NCI-H2171 (cell line): Measurements from ENCODE around the gene MTRFR.
"Not testable (repeated sequence)": the region's sequence is repeated elsewhere in the genome, so short reads cannot be mapped to it uniquely, and the experiment has no call there.

Experiments used
- DNase-seq: peaks from one replicate; lab custom pipeline; 2025; lab: John Stamatoyannopoulos, UW

MTRFR gene

DNA sequence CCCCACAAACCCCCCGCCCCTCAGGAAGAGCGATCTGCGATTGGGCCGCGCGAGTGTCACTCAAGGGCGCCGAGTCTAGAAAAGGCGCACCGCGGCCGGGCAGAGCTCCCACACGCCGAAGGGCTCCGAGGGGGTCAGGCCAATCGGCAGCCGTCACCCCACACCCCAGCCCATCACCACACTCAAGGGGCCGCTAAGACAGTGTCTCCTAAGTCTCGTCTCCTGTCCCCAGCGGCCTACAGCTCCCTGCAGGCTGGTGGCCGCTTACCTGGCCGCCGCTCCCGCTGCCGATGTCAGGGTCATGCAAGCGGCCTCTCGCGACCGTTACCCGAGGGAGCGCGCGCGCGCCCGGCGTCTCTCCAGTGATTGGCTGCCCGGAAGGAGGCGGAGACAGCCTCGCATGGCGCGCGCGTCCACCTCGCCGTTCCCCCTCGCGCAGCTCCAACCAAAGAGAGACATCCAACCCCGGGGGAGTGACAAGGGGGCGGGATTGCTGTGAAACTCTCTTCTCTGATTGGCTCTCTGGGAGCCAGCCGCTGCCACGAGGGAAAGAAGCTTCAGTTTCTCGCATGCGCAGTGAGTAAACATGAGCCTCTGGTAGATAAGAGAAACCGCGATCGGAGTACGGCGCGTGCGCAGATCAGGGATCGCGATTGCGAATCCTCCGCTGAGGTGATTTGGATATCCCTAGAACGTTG is at the start of gene MTRFR, which contains the start of gene MPHOSPH9:
Gene MTRFR, plus strand, starts transcription at position 630 of the 698 bp plus-strand sequence. CDS start 20,239 bp downstream, outside the sequence.
Gene MPHOSPH9, minus strand, starts transcription at position 335 of the 698 bp plus-strand sequence. CDS start 2,777 bp downstream, outside the sequence.
- peak; percentile 98 for DNase-seq

DNA sequence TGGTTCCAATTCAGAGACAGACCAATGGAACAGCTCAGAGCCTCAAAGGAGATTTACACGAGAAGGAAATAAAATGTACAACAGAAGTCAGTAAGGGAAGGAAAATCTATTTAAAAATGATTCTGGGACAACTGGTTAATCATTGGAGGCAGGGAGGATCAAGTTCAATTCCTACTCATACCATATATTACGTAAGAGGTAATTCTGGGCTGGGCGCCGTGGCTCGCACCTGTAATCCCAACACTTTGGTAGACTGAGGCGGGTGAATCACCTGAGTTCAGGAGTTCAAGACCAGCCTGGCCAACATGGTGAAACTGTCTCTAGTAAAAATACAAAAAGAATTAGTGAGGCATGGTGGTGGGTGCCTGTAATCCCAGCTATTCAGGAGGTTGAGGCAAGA is 45.6 kb upstream of the MTRFR start:
- no peak for DNase-seq

DNA sequence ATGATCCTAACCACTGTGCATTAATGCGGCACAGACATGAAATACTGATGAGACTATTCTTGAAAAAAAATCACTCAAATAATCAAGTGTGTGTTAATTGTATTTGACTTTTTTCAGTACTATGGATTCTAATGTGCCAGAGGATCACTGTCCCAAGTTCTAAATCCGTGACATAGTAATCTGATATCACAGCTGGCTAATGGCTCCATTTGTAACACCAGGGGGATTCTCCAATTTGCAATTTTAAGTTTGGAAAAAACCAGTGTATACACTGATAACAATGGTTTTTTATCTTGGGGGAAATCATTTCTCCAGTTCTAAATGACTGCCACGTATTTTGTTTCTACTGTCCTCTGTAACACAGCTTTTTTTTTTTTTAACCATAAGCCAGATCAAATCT is 33.3 kb upstream of the MTRFR start:
- no peak for DNase-seq

DNA sequence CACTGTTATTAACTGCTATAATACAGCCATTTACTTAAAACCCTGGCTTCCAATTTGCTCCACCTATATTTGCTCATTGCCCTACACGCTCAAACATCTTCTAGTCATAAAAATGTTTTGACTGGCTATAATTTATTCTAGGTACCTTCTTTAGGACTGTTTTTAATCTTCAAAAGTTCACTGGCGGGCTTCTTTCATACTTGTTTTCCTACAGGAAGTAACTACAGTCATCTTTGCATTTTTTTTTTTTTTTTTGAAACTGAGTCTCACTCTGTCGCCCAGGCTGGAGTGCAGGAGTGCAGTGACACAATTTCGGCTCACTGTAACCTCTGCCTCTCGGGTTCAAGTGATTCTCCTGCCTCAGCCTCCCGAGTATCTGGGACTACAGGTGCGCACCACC is 32.8 kb upstream of the MTRFR start:
- DNase-seq = no peak

DNA sequence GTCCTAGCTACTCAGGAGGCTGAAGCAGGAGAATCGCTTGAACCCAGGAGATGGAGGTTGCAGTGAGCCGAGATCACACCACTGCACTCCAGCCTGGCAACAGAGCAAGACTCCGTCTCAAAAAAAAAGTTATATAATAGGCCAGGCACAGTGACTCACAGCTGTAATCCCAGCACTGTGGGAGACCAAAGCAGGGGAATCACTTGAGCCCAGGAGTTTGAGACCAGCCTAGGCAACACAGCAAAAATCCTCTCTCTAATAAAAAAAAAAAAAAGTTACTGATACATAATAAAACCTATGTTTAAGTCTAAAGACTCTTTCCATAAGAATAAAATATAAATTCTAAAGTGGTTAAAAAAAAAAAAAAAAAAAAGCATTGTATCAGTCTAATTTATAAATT is 26.4 kb upstream of the MTRFR start:
- DNase-seq = not testable (repeated sequence)

DNA sequence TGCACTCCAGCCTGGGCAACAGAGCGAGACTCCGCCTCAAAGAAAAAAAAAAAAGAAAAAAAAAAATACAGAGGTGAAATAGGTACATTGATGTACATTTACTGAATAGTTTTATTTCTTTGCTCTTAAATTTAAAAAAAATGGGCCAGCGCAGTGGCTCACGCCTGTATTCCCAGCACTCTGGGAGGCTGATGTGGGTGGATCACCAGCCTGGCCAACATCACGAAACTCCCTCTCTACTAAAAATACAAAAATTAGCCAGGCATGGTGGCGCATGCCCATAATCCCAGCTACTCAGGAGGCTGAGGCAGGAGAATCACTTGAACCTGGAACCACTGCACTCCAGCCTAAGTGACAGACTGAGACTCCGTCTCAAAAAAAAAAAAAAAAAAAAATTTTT is 25.4 kb upstream of the MTRFR start:
- DNase-seq = not testable (repeated sequence)

DNA sequence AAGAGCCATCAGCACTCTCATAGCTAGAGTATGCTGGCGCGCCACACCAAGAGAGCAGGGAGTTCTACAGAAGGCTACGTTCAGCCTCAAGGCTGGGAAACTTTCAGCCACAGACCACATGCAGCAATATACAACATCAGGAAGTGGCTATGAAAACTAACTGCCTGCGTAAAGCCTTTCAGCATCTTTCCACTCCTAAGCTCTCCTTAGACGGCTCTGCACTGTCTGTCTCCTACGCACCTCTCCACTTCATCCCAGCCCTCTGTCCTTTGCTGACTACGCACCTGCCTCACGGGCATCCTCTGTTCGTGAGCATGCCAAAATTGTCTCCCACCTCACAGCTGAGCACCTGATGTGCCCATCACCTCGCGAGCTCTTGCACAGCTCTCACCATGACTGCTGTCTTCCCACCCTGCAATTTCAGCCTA is 10.0 kb upstream of the MTRFR start:
- DNase-seq = no peak

DNA sequence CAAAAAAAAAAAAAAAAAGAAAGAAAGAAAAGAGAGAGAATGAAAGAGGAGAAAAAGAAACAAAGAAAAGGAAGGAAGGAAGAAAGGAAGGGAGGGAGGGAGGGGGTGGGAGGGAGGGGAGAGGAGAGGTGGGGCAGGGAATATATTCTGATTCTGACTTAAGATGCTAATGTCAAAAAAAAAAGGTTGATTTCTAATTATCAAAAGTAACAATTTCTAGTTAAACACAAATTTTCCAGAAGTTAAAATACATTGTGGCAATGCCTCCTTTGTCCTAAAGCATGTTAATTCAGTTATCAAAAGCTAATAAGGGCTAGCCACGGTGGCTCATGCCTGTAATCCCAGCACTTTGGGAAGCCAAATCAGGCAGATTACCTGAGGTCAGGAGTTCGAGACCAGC is 7.8 kb upstream of the MTRFR start:
- DNase-seq = no peak

DNA sequence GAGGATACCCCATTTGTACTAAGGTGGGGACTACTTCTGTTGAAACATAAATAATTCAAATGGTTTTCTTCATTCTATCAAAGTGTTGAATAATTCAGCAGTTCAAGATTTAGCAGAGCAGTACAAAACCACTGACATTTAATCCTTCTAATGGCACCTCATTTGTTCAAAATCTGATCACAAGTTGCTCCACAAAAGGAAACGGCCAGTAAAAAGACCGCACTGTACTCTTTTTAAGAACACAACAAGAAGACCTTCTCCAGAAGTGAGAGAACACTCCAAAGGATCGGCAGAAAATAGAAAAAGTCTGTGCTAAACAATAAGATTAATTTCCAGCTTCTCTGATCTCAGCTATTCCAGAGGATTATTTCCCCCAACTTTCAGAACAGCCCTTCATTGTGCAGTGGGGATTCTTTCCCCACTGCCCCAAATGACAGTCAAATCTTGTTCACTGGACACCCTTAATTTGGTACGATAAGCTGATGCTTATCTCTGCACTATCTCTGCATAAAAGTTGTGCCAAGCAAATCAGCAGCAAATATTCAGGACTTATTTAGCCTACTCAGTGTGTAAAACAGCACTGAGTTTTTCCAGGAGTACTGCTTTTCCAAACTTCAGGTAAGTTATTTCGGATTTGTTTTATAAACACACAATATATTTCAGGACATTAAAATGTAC is 5.5 kb upstream of the MTRFR start:
- no peak for DNase-seq

DNA sequence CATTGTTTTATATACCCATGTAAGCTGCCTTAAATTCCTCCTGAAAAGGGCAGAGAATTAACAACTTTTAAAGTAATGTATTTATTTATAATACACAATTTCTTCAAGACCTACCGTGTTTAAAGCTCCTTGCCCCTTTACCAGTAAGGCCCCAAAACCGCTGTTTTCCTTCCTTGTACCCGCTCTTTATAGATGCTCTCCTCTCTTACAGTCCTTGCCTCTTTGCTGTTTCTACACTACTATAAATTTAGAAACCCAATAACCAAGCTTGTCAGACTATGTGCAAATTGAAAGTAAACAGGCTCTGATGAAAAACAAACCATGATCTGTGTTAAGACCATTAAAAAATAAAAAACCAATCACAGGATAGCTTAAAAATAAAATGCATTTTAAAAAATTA is 4.2 kb upstream of the MTRFR start:
- DNase-seq = no peak

DNA sequence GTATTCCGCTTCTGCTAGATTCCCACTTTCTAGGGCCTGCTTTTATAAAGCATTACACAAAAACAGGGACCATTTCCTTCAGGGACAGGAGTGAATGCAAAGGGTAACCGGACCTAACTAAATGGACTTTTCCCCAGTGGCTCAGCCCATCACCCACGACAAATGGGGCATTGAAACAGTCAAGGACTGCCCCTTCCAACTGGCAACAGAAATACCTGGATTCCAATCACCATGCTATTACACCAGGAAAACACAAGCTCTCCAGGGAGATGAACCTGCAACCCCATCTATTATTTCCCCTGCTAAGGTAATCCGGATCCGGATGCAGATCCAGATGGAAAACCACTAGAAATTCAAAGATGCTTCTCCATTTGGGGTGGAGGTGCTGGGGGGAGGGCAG is 1.3 kb upstream of the MTRFR start:
- DNase-seq = no peak

DNA sequence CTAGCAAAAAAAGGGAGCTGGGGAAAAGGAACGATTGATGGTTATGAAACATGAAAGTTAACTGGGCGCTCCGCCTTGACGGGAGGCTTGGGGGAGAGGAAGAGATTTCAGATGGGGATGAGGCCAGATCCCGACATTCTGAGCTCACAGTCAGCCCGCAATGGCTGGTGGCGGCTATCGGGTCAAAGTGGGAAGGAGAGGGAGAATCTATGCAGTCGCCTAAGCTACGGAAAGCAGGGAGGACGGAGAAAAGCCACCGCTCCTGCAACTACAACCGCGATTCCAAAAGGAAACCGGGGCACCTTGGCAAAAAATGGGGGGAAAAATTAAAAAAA is 797 bp upstream of the MTRFR start:
- DNase-seq = no peak

DNA sequence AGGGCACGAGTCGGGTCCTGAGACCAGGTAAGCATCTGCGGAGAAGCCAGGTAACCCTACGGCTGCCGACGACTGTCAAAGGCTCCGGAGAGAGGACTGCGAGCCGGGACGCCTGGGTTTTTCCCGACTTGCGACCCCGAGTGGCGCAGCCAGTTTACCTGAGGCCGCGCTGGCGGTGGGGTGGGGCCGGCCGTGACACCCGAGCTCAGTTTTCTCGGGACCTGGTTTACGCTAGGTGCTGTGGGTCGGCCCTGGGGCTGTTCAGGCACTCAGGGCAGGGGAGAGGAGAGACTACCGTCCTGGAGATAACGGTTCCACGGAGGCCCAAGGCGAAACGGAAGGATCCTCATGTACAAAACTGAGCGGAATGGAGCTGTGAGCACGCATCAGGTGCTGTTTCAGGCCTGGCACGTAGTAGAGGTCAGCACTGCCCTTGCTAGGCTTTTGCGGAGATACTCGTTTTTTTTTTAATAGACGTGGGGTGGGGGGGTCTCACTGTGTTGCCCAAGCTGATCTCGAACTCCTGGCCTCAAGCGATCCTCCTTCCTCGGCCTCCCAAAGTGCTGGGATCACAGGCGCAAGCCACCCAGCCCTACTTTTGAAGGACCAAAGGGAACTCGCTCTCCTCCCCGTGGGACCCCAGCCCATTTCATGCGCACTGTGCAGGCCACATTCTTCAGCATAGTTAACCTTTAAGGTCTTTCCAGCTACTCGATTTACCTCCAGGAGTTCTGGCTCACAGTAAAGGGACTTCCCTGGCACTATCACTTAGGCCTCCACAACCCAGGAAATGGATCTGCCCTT is 471 bp downstream of the MTRFR start:
- no peak for DNase-seq

DNA sequence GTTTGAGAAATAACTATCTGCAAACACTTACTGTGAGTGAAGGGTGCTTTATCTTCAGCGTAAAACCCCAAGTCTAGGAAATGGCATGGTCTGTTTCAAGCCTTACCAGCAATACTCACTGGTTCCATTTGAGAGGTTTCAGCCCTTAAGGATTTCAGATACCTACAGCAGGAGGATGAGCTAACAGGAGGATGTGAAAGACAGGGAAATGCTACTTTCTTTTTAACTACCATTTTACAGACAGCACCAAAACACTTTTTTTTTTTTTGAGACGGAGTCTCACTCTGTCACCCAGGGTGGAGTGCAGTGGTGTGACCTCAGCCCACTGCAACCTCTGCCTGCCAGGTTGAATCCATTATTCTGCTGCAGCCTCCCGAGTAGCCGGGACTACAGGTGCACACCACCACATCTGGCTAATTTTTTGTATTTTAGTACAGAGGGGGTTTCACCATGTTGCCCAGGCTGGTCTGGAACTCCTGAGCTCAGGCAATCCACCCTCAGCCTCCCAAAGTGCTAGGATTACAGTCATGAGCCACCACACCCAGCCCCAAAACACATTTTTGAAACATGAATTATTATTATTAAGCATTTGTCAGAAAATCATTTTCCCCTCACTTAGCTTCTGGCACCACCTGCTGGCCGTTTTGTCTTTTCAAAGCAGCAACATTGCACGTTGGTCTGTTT is 4.6 kb downstream of the MTRFR start:
- DNase-seq = peak; percentile 26

DNA sequence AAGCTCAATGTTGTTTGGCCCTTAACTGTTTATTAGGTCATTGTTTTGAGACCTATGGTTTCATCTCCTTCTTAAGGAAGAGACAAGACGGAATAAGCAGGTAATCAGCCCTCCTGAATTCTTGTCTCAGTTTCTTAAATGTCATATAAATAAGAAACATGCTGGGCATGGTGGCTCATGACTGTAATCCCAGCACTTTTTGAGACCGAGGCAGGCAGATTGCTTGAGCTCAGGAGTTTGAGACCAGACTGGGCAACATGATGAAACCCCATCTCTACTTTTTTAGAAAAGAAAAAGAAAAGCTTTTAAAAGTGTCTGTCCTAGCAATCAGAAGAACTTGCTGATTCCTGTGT is 5.1 kb downstream of the MTRFR start:
- no peak for DNase-seq

DNA sequence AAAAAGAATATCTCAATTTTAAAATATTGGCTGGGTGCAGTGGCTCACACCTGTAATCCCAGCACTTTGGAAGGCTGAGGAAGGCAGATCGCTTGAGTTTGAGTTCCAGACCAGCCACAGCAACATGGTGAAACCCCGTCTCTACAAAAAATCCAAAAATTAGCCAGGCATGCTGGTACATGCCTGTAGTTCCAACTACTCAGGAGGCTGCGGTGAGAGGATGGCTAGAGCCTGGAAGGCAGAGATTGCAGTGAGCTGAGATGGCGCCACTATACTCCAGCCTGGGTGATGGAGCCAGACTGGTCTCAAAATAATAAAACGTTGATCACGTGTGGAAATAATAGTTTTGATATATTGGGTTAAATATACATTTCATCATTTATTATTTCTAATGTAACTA is 5.7 kb downstream of the MTRFR start:
- DNase-seq = no peak

DNA sequence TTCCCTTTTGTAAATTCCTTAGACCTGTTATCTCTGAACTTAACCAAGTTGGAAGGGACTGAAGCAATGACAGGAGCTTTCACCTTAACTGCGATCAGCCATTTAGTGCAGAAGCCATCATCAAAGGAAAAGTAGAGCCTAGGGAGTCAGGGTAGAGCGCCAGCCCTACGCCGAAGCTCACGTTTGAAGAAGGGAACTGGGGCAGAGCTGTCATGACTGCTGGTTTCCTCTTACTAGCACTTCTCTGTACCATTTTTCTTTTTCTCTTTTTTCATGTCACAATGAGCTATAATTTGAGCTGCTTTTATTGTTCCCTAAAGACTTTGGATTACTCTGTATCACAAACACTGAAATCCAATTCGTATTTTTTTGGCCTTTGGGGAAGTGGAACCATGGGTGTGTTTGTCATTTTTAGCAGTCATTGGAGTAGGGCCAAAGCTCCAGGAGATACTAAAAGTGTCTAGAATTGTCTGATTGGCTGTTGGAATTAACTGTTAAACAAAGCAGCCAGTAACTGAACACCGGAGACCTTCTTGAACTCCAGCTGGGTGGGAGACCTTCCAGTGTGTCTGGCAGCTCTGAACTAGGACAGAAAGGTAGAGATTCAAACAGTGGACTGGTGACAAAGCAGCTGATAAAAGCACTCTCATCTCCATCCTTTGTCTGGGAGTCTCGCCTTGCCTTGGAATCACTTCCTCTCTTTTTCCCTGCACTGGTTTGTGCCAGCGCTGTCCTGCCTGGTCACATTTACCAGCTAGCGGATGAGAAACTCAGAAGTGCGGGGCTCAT is 9.1 kb downstream of the MTRFR start:
- DNase-seq = no peak

DNA sequence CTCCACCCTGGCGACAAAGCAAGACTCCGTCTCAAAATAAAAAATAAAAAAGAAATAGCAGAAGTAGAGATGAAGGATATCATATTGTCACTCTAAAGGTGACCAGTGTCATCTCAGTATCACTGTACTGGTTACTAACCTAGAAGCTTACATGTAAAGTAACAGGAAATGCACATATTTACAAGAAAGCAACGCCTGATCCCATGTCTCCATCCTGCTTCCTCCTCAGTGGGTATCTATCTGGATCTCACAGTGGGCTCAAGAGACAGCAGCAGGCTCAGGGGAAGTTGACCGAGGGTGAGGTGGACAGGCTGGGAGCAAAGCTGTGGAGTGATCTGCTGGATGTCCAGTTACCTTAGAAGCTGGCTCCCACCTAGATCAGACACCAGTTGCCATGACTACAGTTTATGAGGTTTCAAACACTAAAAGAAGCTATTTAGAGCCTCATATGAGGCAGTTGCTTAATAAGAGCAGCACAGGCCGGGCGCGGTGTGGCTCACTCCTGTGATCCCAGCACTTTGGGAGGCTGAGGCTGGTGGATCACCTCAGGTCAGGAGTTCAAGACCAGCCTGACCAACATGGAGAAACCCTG is 10.5 kb downstream of the MTRFR start:
- no peak for DNase-seq

DNA sequence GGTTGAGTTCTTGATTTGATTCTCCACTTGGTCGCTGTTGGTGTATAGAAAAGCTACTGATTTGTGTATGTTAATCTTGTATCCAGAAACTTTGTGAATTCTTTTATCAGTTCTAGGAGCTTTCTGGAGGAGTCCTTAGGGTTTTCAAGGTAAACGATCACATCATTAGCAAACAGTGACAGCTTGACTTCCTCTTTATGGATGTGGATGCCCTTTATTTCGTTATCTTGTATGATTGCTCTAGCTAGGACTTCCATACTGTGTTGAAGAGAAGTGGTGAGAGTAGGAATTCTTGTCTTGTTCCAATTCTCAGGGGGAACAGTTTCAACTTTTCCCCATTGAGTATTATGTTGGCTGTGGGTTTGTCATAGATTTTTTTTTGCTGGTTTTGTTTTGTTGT is 12.4 kb downstream of the MTRFR start:
- no peak for DNase-seq

DNA sequence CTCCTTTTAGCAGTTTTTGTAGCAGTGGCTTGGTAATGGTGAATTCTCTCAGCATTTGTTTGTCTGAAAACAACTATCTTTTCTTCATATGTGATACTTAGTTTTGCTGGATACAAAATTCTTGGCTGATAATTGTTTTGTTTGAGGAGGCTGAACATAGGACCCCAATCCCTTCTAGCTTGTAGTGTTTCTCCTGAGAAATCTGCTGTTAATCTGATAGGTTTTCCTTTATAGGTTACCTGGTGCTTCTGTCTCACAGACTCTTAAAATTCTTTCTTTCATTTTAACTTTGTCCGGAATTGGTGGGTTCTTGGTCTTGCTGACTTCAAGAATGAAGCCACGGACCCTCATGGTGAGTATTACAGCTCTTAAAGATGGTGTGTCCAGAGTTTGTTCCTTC is 14.9 kb downstream of the MTRFR start:
- not testable (repeated sequence) for DNase-seq
